WI38 (cell line): ENCODE results near the gene DRC7.

Experiments
- H3K4me3 ChIP-seq: 2 replicates; pipeline ENCODE4 v1.5.1; 2011; ENCODE audit warnings: low read depth, mild to moderate bottlenecking, control low read depth, low read length
- CTCF ChIP-seq: IDR thresholded peaks from 2 replicates; pipeline ENCODE4 v1.5.1; 2012; ENCODE audit warnings: low read depth, mild to moderate bottlenecking, control low read depth, low read length

Gene DRC7

GRCh38 chr16:57656342-57656955 lies 38.2 kb upstream of the DRC7 start:
- H3K4me3 ChIP-seq: no peak overlapping the region
- TF ChIP-seq CTCF: no peak

- TF ChIP-seq CTCF: no peak
- H3K4me3 ChIP-seq: no peak overlapping the region
Measured at GRCh38 chr16:57657228-57657627, 37.4 kb upstream of the DRC7 start.

DNA sequence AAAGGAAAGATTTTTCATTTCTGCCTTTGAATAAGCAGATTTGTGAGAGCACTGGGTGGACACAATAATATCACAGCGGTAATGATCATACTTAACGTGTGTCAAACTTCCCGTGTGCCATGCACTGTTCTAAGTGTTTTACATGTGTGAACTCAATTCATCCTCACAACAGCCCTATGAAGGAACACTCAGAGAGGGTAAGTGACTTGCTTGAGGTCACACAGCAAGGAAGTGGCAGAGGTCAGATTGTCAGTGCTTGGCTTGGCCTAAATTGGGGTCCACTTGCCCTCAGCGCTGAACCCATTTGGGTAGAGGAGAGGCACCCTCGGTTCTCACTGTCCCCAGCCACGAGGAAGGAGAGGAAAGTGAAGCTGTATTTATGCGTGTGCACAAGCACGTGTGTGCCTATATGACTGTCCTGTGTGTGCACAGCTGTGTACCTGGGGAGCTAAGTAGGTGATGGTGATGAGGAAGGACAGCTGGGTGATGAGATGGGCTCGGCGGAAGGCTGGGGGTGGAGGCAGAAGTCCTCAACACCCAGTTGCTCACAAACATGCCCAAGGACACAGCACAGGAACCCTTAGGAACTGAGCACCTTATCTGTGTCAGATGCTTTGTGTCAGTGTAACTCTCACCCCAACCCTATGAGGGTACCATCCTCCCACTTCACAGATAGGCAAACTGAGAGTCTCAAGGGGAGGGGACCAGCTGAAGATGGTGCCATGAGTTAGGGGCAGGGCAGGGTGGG lies 36.3 kb upstream of the DRC7 start:
- no peak for TF ChIP-seq CTCF
- H3K4me3 ChIP-seq: no peak overlapping the region

GRCh38 chr16:57658878-57659674 lies 35.5 kb upstream of the DRC7 start:
- no peak for TF ChIP-seq CTCF
- no peak overlapping the region for H3K4me3 ChIP-seq

GRCh38 chr16:57660715-57661463 lies 33.7 kb upstream of the DRC7 start:
- H3K4me3 ChIP-seq: no peak overlapping the region
- no peak for TF ChIP-seq CTCF

GRCh38 chr16:57661510-57661909 lies 33.1 kb upstream of the DRC7 start:
- H3K4me3 ChIP-seq: no peak overlapping the region
- no peak for TF ChIP-seq CTCF
